Measurements from ENCODE around the gene DNTT. TPM values are rescaled to one million over a fixed set of nuclear protein-coding genes. Genes with fewer than 3 reads are reported as not detected.
A peak's percentile ranks its signal among the peaks of the same experiment; 100 is the strongest.

The DNTT gene
- total RNA-seq, 1 donor from 2014 or later: 0.11 TPM

DNA sequence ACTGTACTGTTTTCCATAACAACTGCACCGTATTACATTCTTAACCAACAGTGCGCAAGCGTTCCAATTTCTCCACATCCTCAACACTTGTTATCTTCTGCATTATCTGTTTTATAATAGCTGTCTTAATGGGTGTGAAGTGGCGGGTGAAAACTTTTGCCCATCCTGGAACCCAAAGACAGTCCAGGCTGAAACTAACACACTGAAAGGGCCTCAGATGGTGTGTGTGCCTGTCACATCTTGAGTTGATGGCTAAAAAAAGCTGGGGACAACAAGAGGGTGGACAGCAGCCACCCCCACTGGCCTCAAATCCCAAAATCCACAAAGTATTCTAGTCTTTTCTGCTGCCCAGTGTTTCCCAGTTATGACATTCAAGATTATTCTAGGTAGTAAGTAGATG lies 35.1 kb downstream of the DNTT start:
- Mint-ChIP-seq H3K27ac (no peak overlapping the region), H3K9me3 (no peaks in the 10 kb centered on the region), H3K36me3 (ENCODE audit: low read depth) (no peaks in the 10 kb centered on the region), H3K27me3 (no peaks in the 10 kb centered on the region), H3K4me1 (peaks cover 5% of the 10 kb centered on the region), H3K4me3 (no peak overlapping the region)
- no peak for ATAC-seq (ENCODE audit: low read depth)
- TF ChIP-seq, protein P1, sequence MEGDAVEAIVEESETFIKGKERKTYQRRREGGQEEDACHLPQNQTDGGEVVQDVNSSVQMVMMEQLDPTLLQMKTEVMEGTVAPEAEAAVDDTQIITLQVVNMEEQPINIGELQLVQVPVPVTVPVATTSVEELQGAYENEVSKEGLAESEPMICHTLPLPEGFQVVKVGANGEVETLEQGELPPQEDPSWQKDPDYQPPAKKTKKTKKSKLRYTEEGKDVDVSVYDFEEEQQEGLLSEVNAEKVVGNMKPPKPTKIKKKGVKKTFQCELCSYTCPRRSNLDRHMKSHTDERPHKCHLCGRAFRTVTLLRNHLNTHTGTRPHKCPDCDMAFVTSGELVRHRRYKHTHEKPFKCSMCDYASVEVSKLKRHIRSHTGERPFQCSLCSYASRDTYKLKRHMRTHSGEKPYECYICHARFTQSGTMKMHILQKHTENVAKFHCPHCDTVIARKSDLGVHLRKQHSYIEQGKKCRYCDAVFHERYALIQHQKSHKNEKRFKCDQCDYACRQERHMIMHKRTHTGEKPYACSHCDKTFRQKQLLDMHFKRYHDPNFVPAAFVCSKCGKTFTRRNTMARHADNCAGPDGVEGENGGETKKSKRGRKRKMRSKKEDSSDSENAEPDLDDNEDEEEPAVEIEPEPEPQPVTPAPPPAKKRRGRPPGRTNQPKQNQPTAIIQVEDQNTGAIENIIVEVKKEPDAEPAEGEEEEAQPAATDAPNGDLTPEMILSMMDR (IDR thresholded peaks at IDR 0.05): no peak
- no peak for DNase-seq
- ChIA-PET CTCF (interaction anchor here (0.8 to 4.5 kb wide), 5 partner anchors 18 to 646 kb away, joined by 3 to 24 read pairs (median 5); partner anchors contain the start of gene TCTN3), POLR2A (interaction anchor here (0.6 kb wide), 1 partner anchor 27 kb away, joined by 3 read pairs; no protein-coding TSS in a partner anchor)
- intact Hi-C loops (cut with micrococcal nuclease): no loop called here

DNA sequence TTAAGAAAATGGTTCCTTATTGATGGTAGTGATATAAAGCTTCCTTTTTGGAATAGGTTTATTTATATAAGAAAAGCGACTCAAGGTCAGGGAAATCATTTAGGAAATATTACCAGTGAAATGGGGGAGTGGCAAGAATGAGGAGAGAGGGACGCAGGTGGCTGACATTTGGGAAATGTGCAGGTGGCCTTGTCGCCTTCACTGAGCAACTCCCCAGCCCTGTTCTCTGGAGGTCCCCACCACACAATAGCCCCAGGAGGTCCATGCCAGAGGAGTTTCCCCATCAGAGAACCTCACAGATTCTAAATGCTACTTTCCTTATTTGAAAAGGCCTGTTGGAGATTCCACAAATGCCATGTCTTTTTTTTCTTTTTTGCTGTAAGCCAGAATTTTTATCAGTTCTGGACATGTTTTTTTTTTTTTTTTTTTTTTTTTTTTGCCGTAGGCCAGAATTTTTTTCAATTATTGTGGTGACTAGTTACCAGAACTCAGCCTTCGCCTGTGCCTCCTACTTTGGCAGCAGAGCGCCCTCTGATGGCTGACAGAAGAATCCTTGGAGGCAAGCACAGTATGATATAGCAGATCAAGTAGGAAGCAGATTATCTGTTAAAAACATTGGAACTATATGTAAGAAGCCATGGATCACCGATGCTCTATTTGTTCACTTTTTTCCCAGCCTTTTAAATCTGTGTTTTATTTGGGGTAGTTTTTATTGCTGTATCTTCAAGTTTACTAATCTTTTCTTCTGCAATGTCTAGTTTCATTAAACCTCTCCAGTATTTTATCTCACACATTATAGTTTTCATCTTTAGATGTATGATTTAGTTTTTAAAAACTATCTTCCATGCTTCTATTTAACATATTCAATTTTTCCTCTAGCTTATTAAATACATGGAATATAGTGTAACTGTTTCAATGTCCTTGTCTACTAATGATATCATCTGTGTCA lies 36.0 kb downstream of the DNTT start:
- ChIA-PET CTCF (interaction anchor here (0.8 to 4.5 kb wide), 6 partner anchors 19 to 647 kb away, joined by 3 to 24 read pairs (median 7); partner anchors contain the start of gene TCTN3), POLR2A (interaction anchor here (0.6 kb wide), 1 partner anchor 26 kb away, joined by 3 read pairs; no protein-coding TSS in a partner anchor)
- no peak overlapping the region for H3K27ac Mint-ChIP-seq
- H3K4me3 Mint-ChIP-seq: no peak overlapping the region
- ATAC-seq (ENCODE audit: low read depth): peak; percentile 78
- DNase-seq: peak; percentile 22
- no peaks in the 10 kb centered on the region for H3K9me3 Mint-ChIP-seq
- H3K4me1 Mint-ChIP-seq: peaks cover 6% of the 10 kb centered on the region
- H3K27me3 Mint-ChIP-seq: no peaks in the 10 kb centered on the region
- H3K36me3 Mint-ChIP-seq (ENCODE audit: low read depth): no peaks in the 10 kb centered on the region
- TF ChIP-seq, protein P1 (IDR thresholded peaks at IDR 0.05): no peak
- intact Hi-C loops (cut with micrococcal nuclease): loop anchor here (1.0 kb wide), 3 partner anchors 47 to 323 kb away; no protein-coding TSS in a partner anchor

DNA sequence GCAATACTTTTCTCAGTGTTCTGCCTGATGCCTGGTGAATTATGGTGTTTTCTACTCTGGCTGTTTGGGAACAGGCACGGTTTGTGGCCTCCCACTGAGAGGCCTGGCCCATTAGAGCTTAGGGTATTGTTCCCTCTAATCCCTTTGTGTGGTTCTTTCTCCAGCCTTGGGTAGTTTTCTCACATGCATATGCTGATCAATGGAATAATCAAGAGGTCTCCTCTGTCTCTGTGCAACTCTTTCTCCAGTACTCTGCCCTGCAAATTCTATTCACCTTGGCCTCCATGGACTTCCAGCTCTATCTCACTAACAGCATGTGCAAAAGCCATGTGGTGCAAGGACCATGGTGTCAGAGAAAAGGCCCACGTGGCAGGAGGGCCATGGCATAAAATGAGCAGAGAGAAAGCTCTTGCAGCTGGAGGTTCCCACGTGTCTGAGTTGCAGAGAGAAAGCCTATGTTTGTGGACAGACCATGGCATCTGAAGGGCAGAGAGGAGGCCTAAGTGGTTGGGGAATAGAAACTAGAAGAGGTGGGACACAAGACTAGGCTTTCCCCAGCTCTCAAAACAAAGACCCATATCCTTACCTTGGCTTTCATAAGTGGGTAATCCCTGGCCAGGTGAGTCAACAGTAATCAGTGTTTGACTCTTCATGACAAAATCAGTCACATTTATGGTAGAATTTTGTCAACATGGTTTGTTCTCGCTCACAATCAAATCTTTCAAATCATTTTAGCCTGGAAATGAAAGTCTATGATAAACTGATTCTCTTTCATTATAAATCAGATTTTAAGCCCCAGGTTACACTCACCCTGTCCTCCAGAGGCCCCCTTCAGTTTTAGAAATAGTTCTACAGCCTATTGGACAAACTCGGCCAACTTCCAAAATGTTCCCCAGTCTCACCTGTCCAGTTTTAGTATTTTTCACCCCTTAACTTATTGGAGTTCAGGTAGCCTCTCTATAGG lies 37.3 kb downstream of the DNTT start:
- H3K27ac Mint-ChIP-seq: no peak overlapping the region
- intact Hi-C loops (cut with micrococcal nuclease): no loop called here
- no peaks in the 10 kb centered on the region for H3K36me3 Mint-ChIP-seq (ENCODE audit: low read depth)
- DNase-seq: no peak
- ChIA-PET POLR2A (no interaction called here), CTCF (interaction anchor here (0.6 to 4.5 kb wide), 5 partner anchors 24 to 328 kb away, joined by 3 to 24 read pairs (median 4); no protein-coding TSS in a partner anchor)
- TF ChIP-seq, protein P1 (IDR thresholded peaks at IDR 0.05): no peak
- no peaks in the 10 kb centered on the region for H3K9me3 Mint-ChIP-seq
- H3K4me3 Mint-ChIP-seq: no peak overlapping the region
- H3K4me1 Mint-ChIP-seq: peaks cover 6% of the 10 kb centered on the region
- H3K27me3 Mint-ChIP-seq: no peaks in the 10 kb centered on the region
- ATAC-seq (ENCODE audit: low read depth): no peak

DNA sequence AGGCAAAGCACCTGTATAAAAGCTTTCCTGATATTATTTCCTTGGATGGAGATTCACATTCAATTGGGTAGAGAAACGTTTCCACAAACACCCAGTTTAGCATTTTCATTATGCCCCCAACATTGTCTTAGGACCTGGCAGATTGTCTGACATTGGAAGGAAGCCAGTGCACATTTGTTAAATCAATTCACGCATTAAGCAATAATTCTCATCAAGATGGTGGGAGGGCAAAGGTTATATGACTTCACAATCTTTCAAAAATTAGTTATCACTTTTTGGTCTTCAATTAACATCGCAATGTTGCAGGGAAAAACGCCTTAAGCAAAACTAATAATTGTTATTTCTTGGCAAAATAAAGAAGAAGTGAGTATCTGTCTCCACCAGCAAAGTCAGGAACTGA lies 38.2 kb downstream of the DNTT start:
- no peaks in the 10 kb centered on the region for H3K9me3 Mint-ChIP-seq

More for the DNA sequence above, 38.2 kb downstream of the DNTT start:
- Mint-ChIP-seq H3K4me3 (no peak overlapping the region), H3K4me1 (peaks cover 6% of the 10 kb centered on the region), H3K36me3 (ENCODE audit: low read depth) (no peaks in the 10 kb centered on the region), H3K27ac (no peak overlapping the region), H3K27me3 (no peaks in the 10 kb centered on the region)
- TF ChIP-seq, protein P1 (IDR thresholded peaks at IDR 0.05): no peak
- DNase-seq (no peak), ATAC-seq (ENCODE audit: low read depth) (no peak)
- ChIA-PET CTCF (interaction anchor here (1.6 kb wide), 1 partner anchor 325 kb away, joined by 3 read pairs; no protein-coding TSS in a partner anchor), POLR2A (no interaction called here)
- intact Hi-C loops (cut with micrococcal nuclease): no loop called here
